HG02884 (cell line): Measurements from ENCODE around the gene PITPNC1.
"Not testable (repeated sequence)": the region's sequence is repeated elsewhere in the genome, so short reads cannot be mapped to it uniquely, and the experiment has no call there.

Source experiments
- ATAC-seq: cut with Tn5 transposase; IDR thresholded peaks from one replicate; pipeline ENCODE4 v1.9.1; 2021; ENCODE audit warnings: mild to moderate bottlenecking, moderate library complexity; ENCODE audit not compliant: unreplicated experiment

PITPNC1 gene

DNA sequence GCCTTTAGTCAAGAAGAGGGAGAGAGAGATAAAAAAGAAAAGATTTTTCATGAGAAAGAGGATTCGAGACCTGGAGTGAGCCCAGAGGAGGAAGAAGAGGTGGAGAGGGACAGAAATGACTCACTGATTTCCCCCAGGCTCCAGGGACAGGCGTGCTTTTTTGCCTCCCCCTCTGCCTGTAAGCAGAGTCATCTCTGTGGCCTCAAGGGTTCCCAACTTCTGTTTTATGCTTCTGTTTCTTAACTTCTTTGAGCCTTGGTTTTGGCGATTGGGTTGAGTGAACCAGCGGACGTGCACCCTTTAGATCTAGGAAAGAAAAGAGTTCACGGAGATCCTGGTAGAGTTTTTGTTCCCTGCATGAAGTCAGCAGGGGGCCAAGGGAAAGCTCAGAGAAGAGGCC is 192.8 kb downstream of the PITPNC1 start:
- ATAC-seq = no peak

GRCh38 chr17:67570797-67571196 is 193.7 kb downstream of the PITPNC1 start:
- ATAC-seq = no peak

GRCh38 chr17:67571478-67571877 is 194.4 kb downstream of the PITPNC1 start:
- no peak for ATAC-seq

- ATAC-seq = no peak
These were observed 197.0 kb downstream of the PITPNC1 start for GRCh38 chr17:67573987-67574657.

GRCh38 chr17:67574658-67575293 is 197.7 kb downstream of the PITPNC1 start:
- no peak for ATAC-seq

- ATAC-seq = no peak
These were observed 198.2 kb downstream of the PITPNC1 start for GRCh38 chr17:67575325-67575724.

- ATAC-seq = no peak
These were observed 199.5 kb downstream of the PITPNC1 start for GRCh38 chr17:67576471-67577115.

DNA sequence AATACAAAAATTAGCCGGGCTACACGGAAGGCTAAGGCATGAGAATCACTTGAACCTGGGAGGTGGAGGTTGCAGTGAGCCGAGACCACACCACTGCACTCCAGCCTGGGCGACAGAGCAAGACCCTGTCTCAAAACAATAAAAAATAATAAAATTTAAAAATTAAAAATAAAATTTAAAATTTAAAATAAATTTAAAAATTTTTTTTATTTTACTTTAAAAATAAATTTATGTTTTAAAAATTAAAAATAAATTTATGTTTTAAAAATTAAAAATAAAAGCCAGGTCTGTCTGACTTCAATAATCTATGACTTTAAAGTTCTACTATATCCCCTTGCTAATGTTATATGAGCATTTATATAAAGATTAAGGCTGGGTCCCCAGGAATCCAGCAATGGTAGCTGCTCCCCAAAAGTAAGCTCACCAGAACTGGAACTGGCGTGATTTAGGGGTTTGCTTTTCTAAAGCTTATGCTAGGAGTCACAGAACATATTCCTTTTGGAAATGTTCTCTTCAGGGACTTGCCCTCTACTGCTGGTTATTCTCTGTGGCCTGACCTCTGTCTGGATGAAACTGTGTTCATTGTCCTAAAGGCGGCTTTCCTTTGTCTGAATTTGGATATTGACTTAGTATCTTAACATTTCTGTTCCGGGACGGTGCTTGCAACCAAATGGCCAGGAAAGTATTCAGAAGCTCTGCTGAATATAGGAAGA is 200.5 kb downstream of the PITPNC1 start:
- ATAC-seq = no peak

GRCh38 chr17:67578142-67578457 is 201.0 kb downstream of the PITPNC1 start:
- ATAC-seq = no peak

DNA sequence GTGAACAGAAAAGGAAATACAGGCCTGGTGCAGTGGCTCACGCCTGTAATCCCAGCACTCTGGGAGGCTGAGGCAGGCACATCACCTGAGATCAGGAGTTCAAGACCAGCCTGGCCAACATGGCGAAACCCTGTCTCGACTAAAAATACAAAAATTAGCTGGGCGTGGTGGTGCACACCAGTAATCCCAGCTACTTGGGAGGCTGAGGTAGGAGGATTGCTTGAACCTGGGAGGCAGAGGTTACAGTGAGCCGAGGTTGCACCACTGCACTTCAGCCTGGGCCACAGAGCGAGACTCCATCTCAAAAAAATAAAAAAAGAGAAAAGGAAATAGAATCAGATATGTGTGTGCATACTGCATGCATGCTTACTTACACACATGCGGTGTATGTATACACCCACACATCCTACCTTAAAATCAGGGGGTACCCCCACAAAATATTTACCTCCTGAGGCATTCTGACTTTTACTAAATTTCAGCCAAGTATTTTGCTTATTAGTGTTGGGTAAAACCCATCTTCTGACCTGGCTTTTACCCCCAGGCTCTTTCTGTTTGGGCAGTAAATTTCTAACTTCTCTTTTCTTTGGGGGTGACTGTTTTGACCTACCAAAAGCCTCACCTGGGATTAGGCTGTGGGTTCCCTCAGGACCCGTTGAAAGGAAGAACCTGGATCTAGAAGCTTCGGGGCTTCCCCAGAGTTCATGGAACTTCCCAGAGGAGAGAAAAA is 201.8 kb downstream of the PITPNC1 start:
- not testable (repeated sequence) for ATAC-seq

GRCh38 chr17:67582673-67583081 is 205.6 kb downstream of the PITPNC1 start:
- no peak for ATAC-seq

DNA sequence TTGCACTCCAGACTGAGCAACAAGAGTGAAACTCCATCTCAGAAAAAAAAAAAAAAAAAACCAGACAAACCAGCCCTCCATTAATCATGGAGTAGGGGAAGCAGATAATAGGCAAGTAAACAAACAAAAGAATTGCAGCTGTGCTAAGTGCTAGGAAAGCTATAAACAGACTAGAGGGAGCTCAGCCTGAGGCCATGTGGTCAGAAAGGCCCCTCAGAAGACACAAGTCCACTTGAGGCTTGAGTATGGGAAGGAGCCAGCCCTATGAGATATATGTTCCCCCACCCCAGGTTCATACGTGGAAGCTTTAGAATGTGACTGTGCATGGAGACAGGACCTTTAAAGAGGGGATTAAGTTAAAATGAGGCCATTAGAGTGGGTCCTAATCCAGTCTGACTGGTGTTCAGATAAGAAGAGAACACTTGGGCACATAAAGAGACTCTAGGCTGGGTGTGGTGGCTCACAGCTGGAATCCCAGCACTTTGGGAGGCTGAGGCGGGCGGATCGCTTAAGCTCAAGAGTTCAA is 208.1 kb downstream of the PITPNC1 start:
- no peak for ATAC-seq

DNA sequence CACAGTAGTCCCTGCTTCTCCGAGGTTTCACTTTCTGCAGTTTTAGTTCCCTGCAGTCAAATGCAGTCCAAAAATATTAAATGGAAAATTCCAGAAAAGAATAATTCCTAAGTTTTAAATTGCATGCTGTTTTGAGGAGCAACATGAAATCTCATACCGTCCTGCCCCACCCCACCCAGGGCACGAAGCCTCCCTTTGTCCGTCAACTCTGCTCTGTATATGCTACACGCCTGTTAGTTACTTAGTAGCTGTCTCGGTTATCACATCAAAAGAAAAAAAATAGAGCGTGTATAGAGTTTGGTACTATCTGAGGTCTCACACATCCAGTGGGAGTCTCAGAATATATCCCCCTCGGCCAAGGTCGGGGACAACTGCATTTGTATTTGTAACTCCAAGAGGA is 211.2 kb downstream of the PITPNC1 start:
- ATAC-seq = no peak

DNA sequence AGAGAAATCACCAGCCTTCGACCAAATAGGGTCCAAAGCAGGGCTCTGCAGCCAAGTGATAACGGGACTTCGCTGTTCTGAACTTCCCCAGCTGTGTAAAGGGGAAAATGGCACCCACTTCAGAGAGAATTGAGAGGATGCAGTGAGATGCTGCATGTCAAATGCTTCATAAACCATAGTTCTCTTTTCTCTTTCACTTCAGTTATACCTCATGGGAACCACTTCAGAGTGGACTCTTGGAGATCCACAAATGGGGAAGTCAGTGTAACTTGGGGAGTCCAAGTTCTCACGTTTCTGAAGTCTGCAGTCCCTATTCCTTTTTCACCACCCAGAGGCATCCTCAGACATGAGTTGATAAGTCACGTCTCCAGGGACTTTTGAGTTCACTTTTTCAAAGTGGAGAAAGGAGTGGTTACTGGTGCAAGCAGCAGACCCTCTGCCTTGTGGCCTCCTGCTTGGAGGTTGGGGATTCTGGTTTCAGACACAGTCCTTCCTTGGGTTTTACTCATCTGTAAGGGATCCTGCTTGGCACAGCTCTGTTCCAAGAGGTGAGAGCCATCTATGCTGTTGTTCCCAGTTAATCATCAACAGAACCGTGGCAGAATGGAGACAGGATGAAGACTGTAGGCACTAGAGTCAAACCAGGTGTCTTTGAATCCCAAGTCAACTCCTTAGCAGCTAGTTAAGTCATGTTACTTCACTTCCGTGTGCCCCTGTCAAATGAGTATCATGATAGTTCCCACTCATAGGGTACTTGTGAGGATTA is 217.2 kb downstream of the PITPNC1 start:
- ATAC-seq = no peak

- ATAC-seq = no peak
These were observed 223.3 kb downstream of the PITPNC1 start for GRCh38 chr17:67600408-67600807.

- no peak for ATAC-seq
These were observed 224.8 kb downstream of the PITPNC1 start for GRCh38 chr17:67601897-67602296.

GRCh38 chr17:67602444-67602843 is 225.4 kb downstream of the PITPNC1 start:
- no peak for ATAC-seq

GRCh38 chr17:67602974-67603373 is 225.9 kb downstream of the PITPNC1 start:
- ATAC-seq = no peak

DNA sequence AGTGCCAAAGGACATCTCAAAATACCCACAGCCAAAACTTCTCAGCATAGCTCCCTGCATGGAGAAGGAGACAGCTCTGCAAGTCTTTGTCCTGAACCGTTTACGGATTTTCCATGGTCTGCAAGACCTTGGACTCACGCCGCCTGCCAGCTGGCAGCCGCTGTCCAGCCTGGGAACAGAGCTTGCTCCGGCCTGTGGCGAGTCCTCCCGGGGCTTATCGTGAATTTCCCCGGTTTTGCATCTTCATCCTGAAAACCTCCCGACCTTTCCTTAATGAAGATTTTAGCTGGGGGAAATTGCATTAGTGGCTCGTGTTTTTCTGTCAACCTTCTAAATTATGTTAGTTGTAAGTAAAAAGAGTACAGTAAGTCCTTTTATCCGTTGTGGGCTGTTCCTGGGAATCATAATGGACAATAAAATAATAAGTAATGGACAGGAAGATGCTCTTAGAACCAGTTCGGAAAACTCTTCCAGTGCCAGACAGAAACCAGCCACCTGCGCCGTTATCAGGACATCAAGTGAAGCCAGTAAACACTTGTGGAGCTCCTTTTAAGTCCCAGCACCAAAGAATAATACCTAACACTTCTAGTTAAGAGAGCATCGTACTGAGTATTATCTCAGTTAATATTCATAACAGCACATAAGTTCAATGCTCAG is 228.3 kb downstream of the PITPNC1 start:
- no peak for ATAC-seq

DNA sequence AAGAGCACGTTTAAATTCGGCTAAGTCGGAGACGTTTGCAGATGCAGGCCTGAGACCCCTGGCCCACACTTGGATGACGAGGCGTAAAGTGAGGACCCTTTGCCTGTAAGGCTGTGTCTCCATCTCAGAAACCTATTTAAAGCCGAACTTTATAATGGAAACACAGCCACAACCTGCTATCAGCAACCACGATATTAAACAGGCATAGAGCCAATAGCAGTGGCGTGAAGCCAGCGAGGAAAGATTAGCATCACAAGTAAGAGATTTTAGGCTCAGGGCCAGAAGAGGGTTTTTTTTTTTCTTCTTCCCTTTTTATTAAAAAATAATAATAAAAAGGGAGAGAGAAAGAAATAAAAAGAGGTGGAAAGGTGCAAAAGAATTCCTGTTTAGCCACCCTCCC is 229.4 kb downstream of the PITPNC1 start:
- no peak for ATAC-seq
